Activated T-cell treated with anti-CD3 and anti-CD28 coated beads, Interleukin-2, amount 50 U/mL, for 24 hours (primary cell): ENCODE measurements around the gene RASA3.
A peak's percentile ranks its signal among the peaks of the same experiment; 100 is the strongest.
"Not testable (repeated sequence)": the region's sequence is repeated elsewhere in the genome, so short reads cannot be mapped to it uniquely, and the experiment has no call there.

Source experiments
- DNase-seq: peaks from one replicate; pipeline ENCODE4 v3.0.0-alpha.2; 2020
- H3K27ac Mint-ChIP-seq: 2 replicates; pipeline ENCODE4 v1.8.0; 2020; ENCODE audit warnings: mild to moderate bottlenecking, mixed read lengths
- H3K27me3 Mint-ChIP-seq: 2 replicates; pipeline ENCODE4 v1.8.0; 2020; ENCODE audit warnings: mixed read lengths
- H3K36me3 Mint-ChIP-seq: 2 replicates; pipeline ENCODE4 v1.8.0; 2020; ENCODE audit warnings: low read depth, mixed read lengths
- H3K4me1 Mint-ChIP-seq: 2 replicates; pipeline ENCODE4 v1.8.0; 2020; ENCODE audit warnings: low read depth, mixed read lengths
- H3K4me3 Mint-ChIP-seq: 2 replicates; pipeline ENCODE4 v1.8.0; 2020; ENCODE audit warnings: mild to moderate bottlenecking, moderate library complexity, mixed read lengths
- H3K9me3 Mint-ChIP-seq: 2 replicates; pipeline ENCODE4 v1.8.0; 2020; ENCODE audit warnings: mixed read lengths

The RASA3 gene

GRCh38 chr13:114077099-114077932, 55.1 kb downstream of the RASA3 start:
- Mint-ChIP-seq H3K27me3 (no peaks in the 10 kb centered on the region), H3K4me3 (no peak overlapping the region), H3K27ac (peak overlapping the region; percentile 83), H3K9me3 (no peaks in the 10 kb centered on the region), H3K4me1 (peaks cover 50% of the 10 kb centered on the region), H3K36me3 (peaks cover 41% of the 10 kb centered on the region)
- no peak for DNase-seq

DNA sequence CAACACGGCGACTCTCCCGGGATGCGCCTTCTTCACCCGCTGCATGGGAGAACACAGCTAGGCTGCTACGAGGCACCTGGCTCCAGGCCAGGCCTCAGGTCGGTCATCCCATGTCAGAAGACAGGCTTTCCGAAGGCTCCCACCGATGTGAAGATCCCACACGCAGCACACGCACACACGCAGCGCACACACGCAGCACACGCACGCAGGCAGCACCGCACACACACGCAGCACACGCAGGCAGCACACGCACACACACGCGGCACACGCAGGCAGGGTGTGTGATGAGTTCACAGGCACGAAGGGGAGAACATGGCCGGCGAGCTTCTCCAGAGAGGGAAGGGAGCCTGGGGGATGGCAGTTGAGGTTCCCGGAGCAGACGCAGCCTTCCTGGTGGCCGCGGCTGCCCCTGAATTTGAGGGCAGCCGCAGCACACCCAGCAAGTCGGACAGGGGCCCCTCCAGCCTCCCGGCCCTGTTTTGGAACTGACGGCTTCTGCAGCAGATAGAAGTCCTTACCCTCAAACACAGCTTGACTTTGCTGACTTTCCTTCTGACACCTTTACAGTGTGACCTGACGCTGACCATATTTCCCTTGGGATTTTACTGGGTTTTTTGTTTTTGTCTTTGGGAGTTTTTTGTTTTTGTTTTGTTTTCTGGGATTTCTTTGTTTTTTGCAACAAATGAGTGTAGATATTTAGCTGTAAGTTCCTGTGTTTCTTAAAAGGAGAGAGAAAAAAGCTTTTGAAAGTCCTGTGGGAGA, 55.9 kb downstream of the RASA3 start:
- Mint-ChIP-seq H3K27ac (peak overlapping the region; percentile 83), H3K4me3 (no peak overlapping the region), H3K4me1 (peaks cover 46% of the 10 kb centered on the region), H3K9me3 (no peaks in the 10 kb centered on the region), H3K36me3 (peaks cover 44% of the 10 kb centered on the region), H3K27me3 (no peaks in the 10 kb centered on the region)
- DNase-seq = no peak

- not testable (repeated sequence) for H3K27ac Mint-ChIP-seq, H3K27me3 Mint-ChIP-seq, DNase-seq, H3K9me3 Mint-ChIP-seq, H3K4me3 Mint-ChIP-seq
- peaks cover 43% of the 10 kb centered on the region for H3K4me1 Mint-ChIP-seq
- H3K36me3 Mint-ChIP-seq = peaks cover 48% of the 10 kb centered on the region
Measured at GRCh38 chr13:114075811-114076210, 56.6 kb downstream of the RASA3 start.

DNA sequence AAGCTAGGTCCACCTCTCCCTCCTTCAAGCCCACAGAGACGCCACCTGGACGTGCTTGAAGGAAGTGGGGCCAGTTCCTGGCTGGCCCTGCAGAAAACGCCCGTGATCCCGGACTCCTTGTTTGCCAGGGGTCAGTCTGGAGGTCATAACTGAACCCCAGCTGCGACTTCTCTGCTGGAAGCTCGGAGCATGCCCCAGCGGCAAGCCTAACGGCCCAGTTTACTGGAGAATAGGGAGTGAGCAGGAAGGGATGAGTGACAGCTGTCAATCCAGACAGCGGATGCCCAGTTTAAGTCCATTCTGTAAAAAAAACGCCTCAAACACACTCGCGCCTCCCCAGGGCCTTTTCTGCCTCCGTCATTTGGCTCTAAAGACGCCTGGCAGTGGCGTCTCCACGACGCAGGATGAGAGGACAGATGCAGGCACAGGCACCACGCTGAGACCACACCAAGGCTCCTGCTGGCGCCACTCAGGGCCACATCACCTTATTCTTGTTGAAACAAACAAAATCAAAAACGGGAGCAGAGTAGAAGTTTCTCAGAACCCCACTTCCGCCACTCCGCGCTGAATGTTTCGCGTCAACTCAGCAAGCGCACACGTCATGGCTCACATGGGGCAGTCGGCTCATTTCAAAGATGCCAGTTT, 57.6 kb downstream of the RASA3 start:
- no peak overlapping the region for H3K4me3 Mint-ChIP-seq
- H3K27ac Mint-ChIP-seq = peak overlapping the region; percentile 76
- H3K4me1 Mint-ChIP-seq = peaks cover 37% of the 10 kb centered on the region

GRCh38 chr13:114073881-114074612, 58.4 kb downstream of the RASA3 start:
- no peak for DNase-seq
- Mint-ChIP-seq H3K27ac (peak overlapping the region; percentile 76), H3K36me3 (peaks cover 48% of the 10 kb centered on the region), H3K27me3 (no peaks in the 10 kb centered on the region), H3K4me1 (peaks cover 35% of the 10 kb centered on the region), H3K9me3 (peaks cover 2% of the 10 kb centered on the region), H3K4me3 (no peak overlapping the region)

More for the DNA sequence above, 57.6 kb downstream of the RASA3 start:
- Mint-ChIP-seq H3K27me3 (no peaks in the 10 kb centered on the region), H3K36me3 (peaks cover 48% of the 10 kb centered on the region), H3K9me3 (peaks cover 2% of the 10 kb centered on the region)
- DNase-seq = no peak

DNA sequence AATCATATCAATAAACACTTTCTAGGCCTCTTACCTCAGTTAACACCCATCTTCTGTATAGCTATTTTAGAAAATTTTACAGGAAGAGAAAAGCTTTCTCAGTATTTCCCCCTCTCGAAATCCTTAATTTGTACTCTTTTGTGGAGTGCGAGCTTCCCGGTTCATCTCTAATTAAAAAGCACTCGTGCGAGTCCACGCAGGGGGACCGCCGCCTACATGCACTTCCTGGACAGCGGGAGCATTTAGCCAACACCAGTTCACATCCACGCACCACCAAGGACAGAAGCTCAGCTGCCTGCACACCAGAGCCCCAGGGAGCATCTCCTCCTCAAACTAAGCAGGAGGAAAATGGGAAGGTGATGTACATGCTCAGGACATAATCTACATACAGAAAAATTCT, 60.0 kb downstream of the RASA3 start:
- H3K27ac Mint-ChIP-seq = peak overlapping the region; percentile 86
- no peak overlapping the region for H3K4me3 Mint-ChIP-seq
- no peaks in the 10 kb centered on the region for H3K27me3 Mint-ChIP-seq
- H3K4me1 Mint-ChIP-seq = peaks cover 37% of the 10 kb centered on the region
- H3K36me3 Mint-ChIP-seq = peaks cover 50% of the 10 kb centered on the region
- H3K9me3 Mint-ChIP-seq = peaks cover 2% of the 10 kb centered on the region
- DNase-seq = no peak

DNA sequence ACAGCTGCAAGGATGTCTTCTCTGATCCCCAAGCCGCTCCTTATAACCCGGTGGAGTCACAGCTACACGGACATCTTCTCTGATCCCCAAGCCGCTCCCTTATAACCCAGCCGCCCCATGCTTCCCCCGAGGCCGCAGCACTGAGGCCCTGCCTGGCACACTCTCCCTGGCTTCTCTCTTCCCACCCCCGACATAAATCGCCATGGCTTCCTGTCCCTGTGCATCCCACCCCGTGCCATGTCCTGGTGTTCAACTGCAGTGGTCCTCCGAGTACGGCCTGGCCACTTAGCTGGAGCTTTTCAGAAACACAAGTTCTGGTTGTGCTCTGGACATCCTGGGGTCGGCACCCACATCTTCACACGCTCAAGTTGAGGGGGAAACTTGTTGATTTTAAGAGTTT, 60.4 kb downstream of the RASA3 start:
- peak overlapping the region; percentile 86 for H3K27ac Mint-ChIP-seq
- H3K36me3 Mint-ChIP-seq = peaks cover 47% of the 10 kb centered on the region
- no peaks in the 10 kb centered on the region for H3K27me3 Mint-ChIP-seq
- H3K4me1 Mint-ChIP-seq = peaks cover 37% of the 10 kb centered on the region
- no peak for DNase-seq
- no peak overlapping the region for H3K4me3 Mint-ChIP-seq
- peaks cover 2% of the 10 kb centered on the region for H3K9me3 Mint-ChIP-seq

DNA sequence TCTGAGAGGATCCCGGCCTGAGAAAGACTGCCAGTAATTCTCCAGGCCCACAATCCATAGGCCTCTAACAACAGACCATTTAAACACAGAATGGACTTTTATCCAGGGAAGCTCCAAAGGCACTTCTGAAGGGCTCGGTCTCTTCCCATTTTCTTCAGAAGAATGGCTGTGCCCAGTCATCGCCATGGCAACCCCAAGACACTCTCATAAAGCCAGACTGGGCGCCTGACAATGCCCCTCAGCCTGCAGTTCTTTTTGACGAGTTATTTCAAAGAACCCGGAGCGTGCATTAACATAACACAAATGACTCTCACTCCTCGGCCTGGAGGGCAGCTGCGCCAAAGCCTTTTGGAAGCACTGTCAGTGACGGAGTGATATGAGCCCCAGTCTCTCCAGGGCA, 61.0 kb downstream of the RASA3 start:
- H3K27me3 Mint-ChIP-seq = no peaks in the 10 kb centered on the region
- H3K27ac Mint-ChIP-seq = peak overlapping the region; percentile 86
- peaks cover 2% of the 10 kb centered on the region for H3K9me3 Mint-ChIP-seq
- H3K4me1 Mint-ChIP-seq = peaks cover 36% of the 10 kb centered on the region
- no peak for DNase-seq
- H3K36me3 Mint-ChIP-seq = peaks cover 43% of the 10 kb centered on the region
- H3K4me3 Mint-ChIP-seq = no peak overlapping the region

- H3K9me3 Mint-ChIP-seq = peaks cover 2% of the 10 kb centered on the region
- no peak for DNase-seq
- H3K27me3 Mint-ChIP-seq = no peaks in the 10 kb centered on the region
- peak overlapping the region; percentile 37 for H3K27ac Mint-ChIP-seq
- H3K4me1 Mint-ChIP-seq = peaks cover 48% of the 10 kb centered on the region
- peaks cover 41% of the 10 kb centered on the region for H3K36me3 Mint-ChIP-seq
- no peak overlapping the region for H3K4me3 Mint-ChIP-seq
Measured at GRCh38 chr13:114070098-114070799, 62.2 kb downstream of the RASA3 start.

GRCh38 chr13:114069376-114070097, 62.9 kb downstream of the RASA3 start:
- H3K4me1 Mint-ChIP-seq = peaks cover 54% of the 10 kb centered on the region
- H3K9me3 Mint-ChIP-seq = peaks cover 2% of the 10 kb centered on the region
- DNase-seq = no peak
- H3K4me3 Mint-ChIP-seq = no peak overlapping the region
- peaks cover 40% of the 10 kb centered on the region for H3K36me3 Mint-ChIP-seq
- H3K27ac Mint-ChIP-seq = peak overlapping the region; percentile 97
- no peaks in the 10 kb centered on the region for H3K27me3 Mint-ChIP-seq

- H3K4me3 Mint-ChIP-seq = peak overlapping the region; percentile 12
- H3K27ac Mint-ChIP-seq = peak overlapping the region; percentile 97
- DNase-seq = no peak
- H3K36me3 Mint-ChIP-seq = peaks cover 44% of the 10 kb centered on the region
- H3K27me3 Mint-ChIP-seq = no peaks in the 10 kb centered on the region
- peaks cover 2% of the 10 kb centered on the region for H3K9me3 Mint-ChIP-seq
- H3K4me1 Mint-ChIP-seq = peaks cover 61% of the 10 kb centered on the region
Measured at GRCh38 chr13:114068656-114069318, 63.6 kb downstream of the RASA3 start.

GRCh38 chr13:114067886-114068651, 64.4 kb downstream of the RASA3 start:
- Mint-ChIP-seq H3K27me3 (no peaks in the 10 kb centered on the region), H3K4me3 (peak overlapping the region; percentile 69), H3K4me1 (peaks cover 66% of the 10 kb centered on the region), H3K27ac (peak overlapping the region; percentile 97), H3K36me3 (peaks cover 44% of the 10 kb centered on the region), H3K9me3 (peaks cover 2% of the 10 kb centered on the region)
- peak; percentile 69 for DNase-seq
